Measurements from ENCODE around the gene SLC39A3. TPM values are rescaled to one million over a fixed set of nuclear protein-coding genes. Genes with fewer than 3 reads are reported as not detected.

Gene SLC39A3
- total RNA-seq, 1 donor from 2014 or later = 26.7 TPM

- DNase-seq = no peak
- H3K36me3 ChIP-seq = peaks cover 16% of the 10 kb centered on the region
Observed at GRCh38 chr19:2736550-2737190, 3.1 kb downstream of the SLC39A3 start.

GRCh38 chr19:2735374-2735773 lies 4.4 kb downstream of the SLC39A3 start:
- no peak for ATAC-seq
- Histone ChIP-seq H3K4me3 (no peak overlapping the region), H3K27ac (no peak overlapping the region), H3K36me3 (peaks cover 16% of the 10 kb centered on the region), H3K27me3 (no peaks in the 10 kb centered on the region), H3K4me1 (no peaks in the 10 kb centered on the region), H3K9me3 (no peaks in the 10 kb centered on the region)
- intact Hi-C loops (cut with DNase I) = no loop called here
- DNase-seq = no peak
- TF ChIP-seq CTCF (IDR thresholded peaks at IDR 0.05) = no peak

More at GRCh38 chr19:2736550-2737190, 3.1 kb downstream of the SLC39A3 start:
- Histone ChIP-seq H3K9me3 (no peaks in the 10 kb centered on the region), H3K27ac (no peak overlapping the region), H3K4me1 (no peaks in the 10 kb centered on the region), H3K27me3 (no peaks in the 10 kb centered on the region), H3K4me3 (no peak overlapping the region)
- TF ChIP-seq CTCF (IDR thresholded peaks at IDR 0.05) = no peak
- ATAC-seq = no peak
- intact Hi-C loops (cut with DNase I) = no loop called here

GRCh38 chr19:2734589-2735288 lies 5.1 kb downstream of the SLC39A3 start:
- Histone ChIP-seq H3K4me3 (no peak overlapping the region), H3K27ac (no peak overlapping the region), H3K36me3 (peaks cover 16% of the 10 kb centered on the region), H3K9me3 (no peaks in the 10 kb centered on the region), H3K27me3 (no peaks in the 10 kb centered on the region), H3K4me1 (no peaks in the 10 kb centered on the region)
- ATAC-seq (no peak), DNase-seq (no peak)
- no peak for TF ChIP-seq CTCF (IDR thresholded peaks at IDR 0.05)
- intact Hi-C loops (cut with DNase I) = no loop called here

GRCh38 chr19:2733930-2734588 lies 5.8 kb downstream of the SLC39A3 start:
- H3K36me3 ChIP-seq = peaks cover 16% of the 10 kb centered on the region
- ATAC-seq = no peak

GRCh38 chr19:2732883-2733282 lies 6.9 kb downstream of the SLC39A3 start:
- intact Hi-C loops (cut with DNase I) = no loop called here
- no peak for ATAC-seq
- Histone ChIP-seq H3K4me3 (no peak overlapping the region), H3K36me3 (peaks cover 16% of the 10 kb centered on the region), H3K9me3 (no peaks in the 10 kb centered on the region), H3K4me1 (no peaks in the 10 kb centered on the region), H3K27ac (no peak overlapping the region), H3K27me3 (no peaks in the 10 kb centered on the region)
- DNase-seq = no peak
- TF ChIP-seq CTCF (IDR thresholded peaks at IDR 0.05) = no peak

More at GRCh38 chr19:2733930-2734588, 5.8 kb downstream of the SLC39A3 start:
- no peak overlapping the region for H3K4me3 ChIP-seq
- DNase-seq = no peak
- H3K9me3 ChIP-seq = no peaks in the 10 kb centered on the region
- no peak for TF ChIP-seq CTCF (IDR thresholded peaks at IDR 0.05)
- H3K27me3 ChIP-seq = no peaks in the 10 kb centered on the region
- H3K27ac ChIP-seq = no peak overlapping the region
- no peaks in the 10 kb centered on the region for H3K4me1 ChIP-seq
- intact Hi-C loops (cut with DNase I) = no loop called here

Data from upper lobe of right lung (tissue), 1 donor.